ENCODE data around the gene NUAK1.

The NUAK1 gene

GRCh38 chr12:106106892-106107291, 31.9 kb downstream of the NUAK1 start:
- H3K36me3 Mint-ChIP-seq (ENCODE audit: insufficient read depth), result no peaks in the 10 kb centered on the region
- no peaks in the 10 kb centered on the region for H3K4me1 Mint-ChIP-seq (ENCODE audit: low read depth in 2 of 2)
- H3K4me3 Mint-ChIP-seq, result no peak overlapping the region
- no peak overlapping the region for H3K27ac Mint-ChIP-seq
- ATAC-seq (replicated peaks) (no peak), DNase-seq (no peak)
- H3K27me3 Mint-ChIP-seq, result peaks cover 14 to 73% of the 10 kb centered on the region in 2 donors
- H3K9me3 Mint-ChIP-seq, result no peaks in the 10 kb centered on the region

GRCh38 chr12:106106061-106106566, 32.6 kb downstream of the NUAK1 start:
- peaks cover 3% of the 10 kb centered on the region for H3K36me3 Mint-ChIP-seq (ENCODE audit: insufficient read depth)
- H3K27ac Mint-ChIP-seq, result no peak overlapping the region
- no peak for DNase-seq
- no peaks in the 10 kb centered on the region for H3K4me1 Mint-ChIP-seq (ENCODE audit: low read depth in 2 of 2)
- no peak overlapping the region for H3K4me3 Mint-ChIP-seq
- H3K9me3 Mint-ChIP-seq, result no peaks in the 10 kb centered on the region
- H3K27me3 Mint-ChIP-seq, result peaks cover 17 to 81% of the 10 kb centered on the region in 2 donors
- no peak for ATAC-seq (replicated peaks)

GRCh38 chr12:106101803-106102202, 37.0 kb downstream of the NUAK1 start:
- no peaks in the 10 kb centered on the region for H3K4me1 Mint-ChIP-seq (ENCODE audit: low read depth in 2 of 2)
- H3K27me3 Mint-ChIP-seq, result peaks cover 12 to 80% of the 10 kb centered on the region in 2 donors
- no peak overlapping the region for H3K27ac Mint-ChIP-seq
- H3K9me3 Mint-ChIP-seq, result no peaks in the 10 kb centered on the region
- ATAC-seq (replicated peaks) (no peak), DNase-seq (no peak)
- H3K4me3 Mint-ChIP-seq, result no peak overlapping the region
- H3K36me3 Mint-ChIP-seq (ENCODE audit: insufficient read depth), result peaks cover 3% of the 10 kb centered on the region

- H3K36me3 Mint-ChIP-seq (ENCODE audit: insufficient read depth), result peaks cover 3% of the 10 kb centered on the region
- no peaks in the 10 kb centered on the region for H3K9me3 Mint-ChIP-seq
- no peaks in the 10 kb centered on the region for H3K4me1 Mint-ChIP-seq (ENCODE audit: low read depth in 2 of 2)
- H3K27ac Mint-ChIP-seq, result no peak overlapping the region
- ATAC-seq (replicated peaks) (no peak), DNase-seq (no peak)
- peaks cover 9 to 82% of the 10 kb centered on the region in 2 donors for H3K27me3 Mint-ChIP-seq
- no peak overlapping the region for H3K4me3 Mint-ChIP-seq
Measured at GRCh38 chr12:106098691-106099200, 40.0 kb downstream of the NUAK1 start.

GRCh38 chr12:106097011-106097410, 41.7 kb downstream of the NUAK1 start:
- Mint-ChIP-seq H3K36me3 (ENCODE audit: insufficient read depth) (peaks cover 3% of the 10 kb centered on the region), H3K9me3 (no peaks in the 10 kb centered on the region), H3K27me3 (peaks cover 9 to 68% of the 10 kb centered on the region in 2 donors), H3K4me1 (ENCODE audit: low read depth in 2 of 2) (no peaks in the 10 kb centered on the region), H3K4me3 (no peak overlapping the region), H3K27ac (no peak overlapping the region)
- ATAC-seq (replicated peaks) (no peak), DNase-seq (no peak)

GRCh38 chr12:106096376-106096775, 42.4 kb downstream of the NUAK1 start:
- peaks cover 9 to 62% of the 10 kb centered on the region in 2 donors for H3K27me3 Mint-ChIP-seq
- no peak overlapping the region for H3K4me3 Mint-ChIP-seq
- no peaks in the 10 kb centered on the region for H3K36me3 Mint-ChIP-seq (ENCODE audit: insufficient read depth)
- no peaks in the 10 kb centered on the region for H3K4me1 Mint-ChIP-seq (ENCODE audit: low read depth in 2 of 2)
- DNase-seq (no peak), ATAC-seq (replicated peaks) (no peak)
- H3K9me3 Mint-ChIP-seq, result no peaks in the 10 kb centered on the region
- H3K27ac Mint-ChIP-seq, result no peak overlapping the region

GRCh38 chr12:106094304-106094703, 44.5 kb downstream of the NUAK1 start:
- ATAC-seq (replicated peaks) (no peak), DNase-seq (no peak)
- no peaks in the 10 kb centered on the region for H3K36me3 Mint-ChIP-seq (ENCODE audit: insufficient read depth)
- H3K9me3 Mint-ChIP-seq, result no peaks in the 10 kb centered on the region
- H3K27me3 Mint-ChIP-seq, result peaks cover 5 to 55% of the 10 kb centered on the region in 2 donors
- H3K4me1 Mint-ChIP-seq (ENCODE audit: low read depth in 2 of 2), result no peaks in the 10 kb centered on the region
- H3K4me3 Mint-ChIP-seq, result no peak overlapping the region
- no peak overlapping the region for H3K27ac Mint-ChIP-seq

- H3K9me3 Mint-ChIP-seq, result no peaks in the 10 kb centered on the region
- H3K4me1 Mint-ChIP-seq (ENCODE audit: low read depth in 2 of 2), result no peaks in the 10 kb centered on the region
- H3K4me3 Mint-ChIP-seq, result no peak overlapping the region
- H3K27me3 Mint-ChIP-seq, result peaks cover 5 to 46% of the 10 kb centered on the region in 2 donors
- ATAC-seq (replicated peaks), result no peak
- no peaks in the 10 kb centered on the region for H3K36me3 Mint-ChIP-seq (ENCODE audit: insufficient read depth)
- DNase-seq, result no peak
- H3K27ac Mint-ChIP-seq, result no peak overlapping the region
Measured at GRCh38 chr12:106093246-106093645, 45.5 kb downstream of the NUAK1 start.

GRCh38 chr12:106091446-106091820, 47.3 kb downstream of the NUAK1 start:
- Mint-ChIP-seq H3K9me3 (no peaks in the 10 kb centered on the region), H3K27me3 (peaks cover 5 to 33% of the 10 kb centered on the region in 2 donors), H3K36me3 (ENCODE audit: insufficient read depth) (no peaks in the 10 kb centered on the region), H3K4me1 (ENCODE audit: low read depth in 2 of 2) (no peaks in the 10 kb centered on the region), H3K4me3 (no peak overlapping the region), H3K27ac (no peak overlapping the region)
- ATAC-seq (replicated peaks) (no peak), DNase-seq (no peak)

GRCh38 chr12:106090591-106091445, 47.9 kb downstream of the NUAK1 start:
- Mint-ChIP-seq H3K9me3 (no peaks in the 10 kb centered on the region), H3K27ac (no peak overlapping the region), H3K4me1 (ENCODE audit: low read depth in 2 of 2) (no peaks in the 10 kb centered on the region), H3K4me3 (no peak overlapping the region), H3K36me3 (ENCODE audit: insufficient read depth) (no peaks in the 10 kb centered on the region), H3K27me3 (peaks cover 5 to 28% of the 10 kb centered on the region in 2 donors)
- DNase-seq, result no peak
- no peak for ATAC-seq (replicated peaks)

- Mint-ChIP-seq H3K27me3 (peaks cover 5 to 20% of the 10 kb centered on the region in 2 donors), H3K4me3 (no peak overlapping the region), H3K9me3 (no peaks in the 10 kb centered on the region), H3K27ac (peak overlapping the region in 1 of 2 donors; percentile 19), H3K36me3 (ENCODE audit: insufficient read depth) (no peaks in the 10 kb centered on the region), H3K4me1 (ENCODE audit: low read depth in 2 of 2) (no peaks in the 10 kb centered on the region)
- ATAC-seq (replicated peaks), result no peak
- no peak for DNase-seq
Measured at GRCh38 chr12:106089935-106090334, 48.8 kb downstream of the NUAK1 start.

- no peak overlapping the region for H3K27ac Mint-ChIP-seq
- no peak overlapping the region for H3K4me3 Mint-ChIP-seq
- H3K36me3 Mint-ChIP-seq (ENCODE audit: insufficient read depth), result no peaks in the 10 kb centered on the region
- DNase-seq (no peak), ATAC-seq (replicated peaks) (no peak)
- no peaks in the 10 kb centered on the region for H3K4me1 Mint-ChIP-seq (ENCODE audit: low read depth in 2 of 2)
- no peaks in the 10 kb centered on the region for H3K9me3 Mint-ChIP-seq
- peaks cover under 1 to 16% of the 10 kb centered on the region in 2 donors for H3K27me3 Mint-ChIP-seq
Measured at GRCh38 chr12:106088811-106089485, 49.8 kb downstream of the NUAK1 start.

- DNase-seq (no peak), ATAC-seq (replicated peaks) (no peak)
- Mint-ChIP-seq H3K27me3 (peaks cover 0 to 21% of the 10 kb centered on the region in 2 donors), H3K27ac (no peak overlapping the region), H3K4me3 (no peak overlapping the region), H3K36me3 (ENCODE audit: insufficient read depth) (no peaks in the 10 kb centered on the region), H3K4me1 (ENCODE audit: low read depth in 2 of 2) (no peaks in the 10 kb centered on the region), H3K9me3 (no peaks in the 10 kb centered on the region)
Measured at GRCh38 chr12:106088246-106088808, 50.4 kb downstream of the NUAK1 start.
